SK-N-MC (cell line): ENCODE measurements around the gene FSHB.

ENCODE experiments used
- DNase-seq: peaks from one replicate; pipeline ENCODE4 v3.0.0-alpha.2; 2011; ENCODE audit warnings: low read depth, low spot score
- H3K27ac ChIP-seq: fragments of 200-600 bp; sonication (generic); 2 replicates; pipeline ENCODE4 v1.5.1; 2016; ENCODE audit warnings: mixed run types
- H3K36me3 ChIP-seq: fragments of 200-600 bp; sonication (generic); 2 replicates; pipeline ENCODE4 v1.6.1; 2017; ENCODE audit warnings: antibody characterized with exemption, low read length, mixed read lengths; ENCODE audit not compliant: insufficient read depth
- H3K4me3 ChIP-seq: fragments of 200-600 bp; sonication (generic); 2 replicates; pipeline ENCODE4 v1.5.1; 2016
- H3K9ac ChIP-seq: fragments of 200-600 bp; sonication (generic); 2 replicates; pipeline ENCODE4 v1.8.0; 2017; ENCODE audit warnings: mixed run types, mixed read lengths; ENCODE audit not compliant: insufficient read length
- H3K9me3 ChIP-seq: fragments of 200-600 bp; sonication (generic); 2 replicates; pipeline ENCODE4 v1.6.1; 2017; ENCODE audit warnings: low read depth, mild to moderate bottlenecking, antibody characterized with exemption, low read length, moderate library complexity, mixed read lengths
- EZH2 ChIP-seq: fragments of 200-600 bp; sonication (generic); IDR thresholded peaks from one replicate; pipeline ENCODE4 v1.6.1; 2017; ENCODE audit warnings: antibody characterized with exemption
- FOXP2 ChIP-seq: optimal IDR thresholded peaks from 2 replicates; pipeline ENCODE3; 2011; ENCODE audit warnings: mild to moderate bottlenecking, moderate library complexity; ENCODE audit not compliant: insufficient read depth; ENCODE audit errors: extremely low read length, control extremely low read depth
- POLR2AphosphoS5 ChIP-seq: IDR thresholded peaks from 2 replicates; pipeline ENCODE4 v1.6.1; 2012; ENCODE audit warnings: mild to moderate bottlenecking, low read depth, low read length, borderline replicate concordance

The FSHB gene

DNA sequence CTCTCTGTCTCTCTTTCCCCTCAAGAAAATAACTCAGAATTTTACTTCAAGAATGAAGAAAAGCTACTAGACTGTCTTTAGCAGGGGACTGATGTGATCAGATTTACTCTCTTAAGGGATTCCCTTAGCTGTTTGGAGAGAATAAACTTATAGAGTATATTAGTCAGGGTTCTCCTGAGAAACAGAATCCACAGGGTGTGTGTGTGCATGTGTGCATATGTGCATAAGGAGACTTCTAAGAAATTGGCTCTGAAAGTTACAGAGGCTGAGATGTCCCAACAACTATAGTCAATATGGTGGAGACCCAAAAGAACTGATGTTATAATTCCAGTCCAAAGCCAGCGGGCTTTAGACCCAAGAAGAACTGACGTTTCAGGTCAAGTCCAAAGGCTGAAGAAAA lies 49.0 kb downstream of the FSHB start:
- DNase-seq = no peak
- TF ChIP-seq FOXP2 (no peak), EZH2 (no peak), POLR2AphosphoS5 (no peak)
- H3K9ac ChIP-seq = no peak overlapping the region
- no peak overlapping the region for H3K4me3 ChIP-seq
- H3K36me3 ChIP-seq = no peaks in the 10 kb centered on the region
- H3K27ac ChIP-seq = no peak overlapping the region
- no peaks in the 10 kb centered on the region for H3K9me3 ChIP-seq

DNA sequence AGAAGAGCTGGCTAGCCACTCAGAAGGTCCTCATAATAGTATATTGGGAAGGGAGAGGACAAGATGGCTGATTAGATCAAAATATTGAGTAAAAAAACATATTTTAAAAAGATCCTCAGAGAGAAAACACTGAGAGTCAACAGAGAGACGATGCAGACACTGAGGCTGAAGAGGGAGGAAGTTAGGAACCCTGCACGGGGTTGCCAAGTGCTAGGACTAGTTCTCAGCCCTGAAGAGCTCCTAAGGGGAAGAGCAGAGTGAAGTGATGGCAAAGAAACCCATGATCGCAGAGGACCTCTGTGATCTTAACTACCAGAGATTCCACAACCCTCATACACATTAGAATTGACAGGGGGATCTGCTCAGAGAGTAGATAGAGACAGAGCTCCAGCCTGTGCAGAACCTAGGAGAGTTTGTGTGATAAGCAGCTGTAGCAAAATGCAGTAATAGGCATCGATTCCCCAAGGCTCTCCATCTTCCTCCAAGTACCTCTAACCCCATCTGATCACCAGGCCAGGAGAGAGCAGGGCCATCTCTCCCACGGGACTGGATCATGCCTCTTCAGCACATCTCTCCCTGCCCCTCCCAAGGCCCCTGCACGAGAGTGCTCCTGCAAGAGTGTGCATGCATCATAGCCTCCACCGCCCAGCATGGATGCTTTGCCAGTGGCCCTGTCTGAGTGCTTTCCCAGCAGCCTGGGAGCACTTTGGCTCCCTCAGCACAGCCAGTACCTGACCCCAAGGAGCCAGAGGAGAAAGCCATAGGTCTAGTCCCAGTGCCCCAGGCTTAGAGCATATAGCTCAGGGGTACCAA lies 50.9 kb downstream of the FSHB start:
- no peak overlapping the region for H3K9ac ChIP-seq
- H3K27ac ChIP-seq = no peak overlapping the region
- no peaks in the 10 kb centered on the region for H3K36me3 ChIP-seq
- DNase-seq = no peak
- TF ChIP-seq FOXP2 (no peak), EZH2 (no peak), POLR2AphosphoS5 (no peak)
- no peak overlapping the region for H3K4me3 ChIP-seq
- no peaks in the 10 kb centered on the region for H3K9me3 ChIP-seq

DNA sequence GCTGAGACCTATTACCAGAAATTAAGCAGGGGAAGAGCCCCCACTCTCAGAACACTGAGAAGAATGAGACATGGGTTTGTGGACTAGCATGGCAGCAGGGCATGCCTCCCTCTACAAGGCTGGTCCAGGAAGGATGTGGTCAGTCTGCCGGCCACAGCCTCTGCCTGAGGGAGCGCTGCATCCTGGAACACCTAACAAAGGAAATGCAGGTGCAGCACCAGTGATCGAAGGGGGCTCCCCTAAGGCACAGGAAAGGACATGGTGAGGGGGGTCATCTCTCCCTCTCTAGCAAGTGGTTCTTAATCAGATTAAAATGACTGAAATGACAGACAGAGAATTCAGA lies 51.4 kb downstream of the FSHB start:
- DNase-seq = no peak
- Histone ChIP-seq H3K27ac (no peak overlapping the region), H3K36me3 (no peaks in the 10 kb centered on the region), H3K4me3 (no peak overlapping the region), H3K9me3 (no peaks in the 10 kb centered on the region), H3K9ac (no peak overlapping the region)
- no peak for TF ChIP-seq EZH2
- no peak for TF ChIP-seq POLR2AphosphoS5
- no peak for TF ChIP-seq FOXP2
